Measurements from ENCODE around the gene PER2.
"Not testable (repeated sequence)": the region's sequence is repeated elsewhere in the genome, so short reads cannot be mapped to it uniquely, and the experiment has no call there.

- TF ChIP-seq CTCF, ZNF645, YY1, ZNF791, ZNF600, ZEB2, ZNF792 (tag by site-specific recombination; IDR thresholded peaks at IDR 0.05): not testable (repeated sequence)
These were observed 47.2 kb upstream of the PER2 start for GRCh38 chr2:238335591-238335990.

Measured in HEK293 (cell line).